IPS-18a (cell line): ENCODE results near the gene DNAJC13.
"Not testable (repeated sequence)": the region's sequence is repeated elsewhere in the genome, so short reads cannot be mapped to it uniquely, and the experiment has no call there.

Experiments used
- H3K27ac ChIP-seq: one replicate; pipeline ENCODE4 v1.5.1; 2013; ENCODE audit warnings: low read length
- H3K27me3 ChIP-seq: one replicate; pipeline ENCODE4 v1.6.1; 2013; ENCODE audit warnings: mild to moderate bottlenecking, low read length; ENCODE audit not compliant: control insufficient read depth, insufficient read depth
- H3K36me3 ChIP-seq: one replicate; pipeline ENCODE4 v1.6.1; 2013; ENCODE audit warnings: low read depth, low read length; ENCODE audit not compliant: control insufficient read depth
- H3K4me1 ChIP-seq: one replicate; pipeline ENCODE4 v1.6.1; 2013; ENCODE audit warnings: low read depth, low read length; ENCODE audit not compliant: control insufficient read depth
- H3K4me3 ChIP-seq: one replicate; pipeline ENCODE4 v1.5.1; 2013; ENCODE audit warnings: low read length
- H3K9ac ChIP-seq: one replicate; pipeline ENCODE4 v1.6.1; 2013; ENCODE audit warnings: mild to moderate bottlenecking, low read length, moderate library complexity
- H3K9me3 ChIP-seq: one replicate; pipeline ENCODE4 v1.6.1; 2013; ENCODE audit warnings: low read depth, low read length; ENCODE audit not compliant: control insufficient read depth

DNAJC13 gene

DNA sequence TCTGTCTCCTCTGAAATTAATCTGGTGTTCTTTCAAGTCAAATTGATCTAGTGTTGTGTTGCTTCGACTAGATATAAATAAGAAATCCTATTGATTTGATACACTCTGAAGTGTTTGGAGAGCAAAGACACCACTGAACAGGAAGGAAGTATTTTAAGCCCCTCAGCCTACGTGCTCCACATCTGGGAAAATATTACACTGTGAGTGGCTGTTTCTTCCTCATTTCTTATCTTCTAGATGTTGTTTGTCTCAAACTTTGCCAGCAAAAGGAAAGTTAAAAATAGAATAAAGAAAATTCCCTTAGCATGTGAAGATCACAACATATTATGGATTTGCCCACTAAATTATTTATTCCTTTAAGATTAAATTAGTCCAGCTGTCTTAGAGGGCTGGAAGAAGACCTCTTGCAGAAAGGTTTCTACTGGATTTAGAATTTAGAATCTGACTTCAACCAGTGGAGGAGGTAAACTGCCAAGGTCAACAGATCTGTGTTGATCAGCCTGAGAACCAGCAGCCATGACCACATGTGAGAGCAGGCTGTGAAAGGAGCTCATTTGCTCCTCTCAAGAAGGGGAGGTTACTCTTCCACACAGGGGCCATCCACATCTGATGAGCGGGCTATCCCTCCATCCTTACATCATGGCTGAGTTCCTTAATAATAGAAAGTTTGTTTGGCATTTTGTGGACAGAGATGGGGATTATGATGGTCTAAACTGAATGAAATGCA, 133.4 kb downstream of the DNAJC13 start:
- H3K9me3 ChIP-seq, result no peaks in the 10 kb centered on the region
- no peak overlapping the region for H3K4me3 ChIP-seq
- H3K4me1 ChIP-seq, result peaks cover 6% of the 10 kb centered on the region
- H3K36me3 ChIP-seq, result no peaks in the 10 kb centered on the region
- H3K27me3 ChIP-seq, result no peaks in the 10 kb centered on the region
- H3K27ac ChIP-seq, result no peak overlapping the region
- H3K9ac ChIP-seq, result no peak overlapping the region

DNA sequence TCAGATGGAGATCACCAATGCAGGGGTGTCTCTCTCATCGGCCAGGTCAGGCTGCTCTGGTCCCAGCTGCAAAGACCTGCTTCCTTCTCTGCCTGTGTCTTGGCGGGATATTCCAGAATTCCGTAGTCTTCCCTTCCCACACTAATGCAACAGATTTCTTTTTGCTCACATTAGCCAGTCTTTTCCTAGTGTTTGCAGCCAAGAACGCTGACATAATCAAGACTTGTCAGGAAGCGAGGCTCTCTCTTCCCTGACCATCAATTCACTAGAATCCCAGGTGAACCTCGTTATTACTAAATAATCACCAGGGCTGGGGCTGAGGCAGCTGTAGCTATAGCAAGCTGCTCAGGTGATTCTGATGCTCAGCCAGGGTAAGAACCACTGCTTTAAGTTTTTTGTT, 136.5 kb downstream of the DNAJC13 start:
- no peak overlapping the region for H3K4me3 ChIP-seq
- no peak overlapping the region for H3K9ac ChIP-seq
- H3K9me3 ChIP-seq, result no peaks in the 10 kb centered on the region
- H3K27ac ChIP-seq, result no peak overlapping the region
- H3K4me1 ChIP-seq, result peaks cover 6% of the 10 kb centered on the region
- no peaks in the 10 kb centered on the region for H3K27me3 ChIP-seq
- H3K36me3 ChIP-seq, result no peaks in the 10 kb centered on the region

DNA sequence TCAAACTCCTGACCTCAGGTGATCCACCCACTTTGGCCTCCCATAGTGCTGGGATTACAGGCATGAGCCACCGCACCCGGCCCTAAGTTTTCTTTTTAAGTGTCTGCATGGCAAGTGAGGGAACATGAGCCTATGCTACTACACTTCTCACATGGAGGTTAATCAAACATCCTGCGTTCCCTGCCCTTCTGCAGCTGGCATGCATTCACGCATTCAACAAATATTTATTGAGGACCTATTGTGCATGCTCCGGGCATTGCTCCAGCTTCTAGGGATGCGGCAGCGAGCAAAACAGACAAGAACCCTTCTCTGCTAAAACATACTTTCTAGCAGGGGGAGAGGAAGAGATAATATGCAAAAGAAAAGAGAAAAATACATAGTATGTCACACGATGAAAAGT, 137.1 kb downstream of the DNAJC13 start:
- Histone ChIP-seq H3K27ac (no peak overlapping the region), H3K9me3 (no peaks in the 10 kb centered on the region), H3K4me1 (peaks cover 6% of the 10 kb centered on the region), H3K9ac (no peak overlapping the region), H3K36me3 (no peaks in the 10 kb centered on the region), H3K4me3 (no peak overlapping the region), H3K27me3 (no peaks in the 10 kb centered on the region)

DNA sequence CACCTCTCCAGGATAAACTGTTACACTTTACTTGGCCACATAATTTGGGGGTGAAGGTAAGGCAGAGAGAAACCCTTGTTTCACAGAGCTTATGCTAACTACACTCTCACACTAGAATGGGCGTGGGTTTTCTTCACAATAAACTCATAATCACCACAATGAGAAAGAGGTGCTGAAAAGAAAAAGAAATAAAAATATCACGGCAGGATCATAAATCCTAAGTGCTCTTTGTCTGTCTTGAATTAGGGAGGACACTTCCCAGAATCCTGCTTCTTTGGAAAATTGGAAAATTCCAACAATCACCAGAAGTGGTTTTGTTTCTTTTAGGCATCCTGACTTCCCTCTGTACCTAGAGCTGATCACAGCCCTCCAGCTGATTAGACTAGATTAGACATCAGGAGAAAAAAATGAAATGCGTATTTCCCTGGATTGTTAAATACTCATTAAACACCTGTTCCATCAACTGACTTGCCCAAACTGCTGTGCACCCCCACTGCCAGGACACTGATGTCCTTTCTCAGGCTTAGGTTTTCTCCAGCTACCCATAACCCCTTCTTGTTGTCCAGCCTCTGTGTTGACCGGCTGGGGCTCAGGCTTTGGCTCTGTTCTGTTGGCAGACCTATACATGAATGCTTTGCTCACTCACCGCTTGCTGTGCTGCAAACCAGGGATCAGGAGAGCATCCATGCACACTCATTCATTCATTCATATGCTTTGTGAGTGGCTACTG, 138.2 kb downstream of the DNAJC13 start:
- Histone ChIP-seq H3K4me3 (no peak overlapping the region), H3K4me1 (peaks cover 6% of the 10 kb centered on the region), H3K27ac (no peak overlapping the region), H3K9me3 (no peaks in the 10 kb centered on the region), H3K9ac (no peak overlapping the region), H3K36me3 (no peaks in the 10 kb centered on the region), H3K27me3 (no peaks in the 10 kb centered on the region)

DNA sequence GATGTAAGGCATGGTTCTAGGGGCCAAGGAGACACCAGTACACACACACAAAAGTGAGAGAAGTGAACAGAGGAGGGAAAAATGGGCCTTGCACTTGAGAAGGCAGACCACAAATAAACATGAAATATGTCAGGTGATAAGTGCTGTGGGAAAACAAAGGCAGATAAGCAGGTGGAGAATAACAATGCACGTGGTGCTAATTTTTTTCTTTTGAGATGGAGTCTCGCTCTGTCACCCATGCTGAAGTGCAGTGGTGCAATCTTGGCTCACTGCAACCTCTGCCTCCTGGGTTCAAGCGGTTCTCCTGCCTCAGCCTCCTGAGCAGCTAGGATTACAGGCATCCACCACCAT, 138.7 kb downstream of the DNAJC13 start:
- H3K27ac ChIP-seq, H3K9ac ChIP-seq, H3K9me3 ChIP-seq, H3K4me1 ChIP-seq, H3K27me3 ChIP-seq, H3K36me3 ChIP-seq, H3K4me3 ChIP-seq: not testable (repeated sequence)

DNA sequence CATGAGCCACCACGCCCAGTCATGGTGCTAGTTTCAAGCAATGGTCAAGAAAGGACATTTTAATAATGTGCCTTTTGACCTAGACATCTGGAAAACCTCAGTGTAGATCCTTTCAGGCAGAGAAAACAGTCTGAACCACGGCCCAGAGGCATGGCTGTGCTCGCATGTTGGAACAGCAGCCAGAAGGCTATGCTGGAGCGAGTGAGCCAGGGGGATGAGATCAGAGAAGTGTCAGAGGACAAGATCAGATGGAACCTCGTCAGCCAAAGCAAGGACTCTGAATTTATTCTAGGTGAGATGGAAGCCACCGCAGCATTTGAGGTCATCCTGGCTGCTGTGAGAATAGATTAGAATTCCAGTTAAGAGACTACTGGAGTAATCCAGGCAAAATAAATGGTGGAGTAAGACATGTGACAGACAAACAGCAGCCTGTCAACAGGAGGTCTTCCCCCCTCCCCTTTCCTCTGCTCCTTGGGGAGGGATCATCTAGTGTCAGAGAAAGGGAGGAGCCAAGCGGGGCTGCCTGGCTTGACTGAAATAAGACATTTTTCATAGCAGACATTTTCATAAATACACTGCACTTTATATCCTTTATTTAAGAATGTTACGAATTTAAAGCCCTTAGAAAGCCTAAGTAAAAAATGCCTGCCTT, 139.3 kb downstream of the DNAJC13 start:
- no peak overlapping the region for H3K27ac ChIP-seq

DNA sequence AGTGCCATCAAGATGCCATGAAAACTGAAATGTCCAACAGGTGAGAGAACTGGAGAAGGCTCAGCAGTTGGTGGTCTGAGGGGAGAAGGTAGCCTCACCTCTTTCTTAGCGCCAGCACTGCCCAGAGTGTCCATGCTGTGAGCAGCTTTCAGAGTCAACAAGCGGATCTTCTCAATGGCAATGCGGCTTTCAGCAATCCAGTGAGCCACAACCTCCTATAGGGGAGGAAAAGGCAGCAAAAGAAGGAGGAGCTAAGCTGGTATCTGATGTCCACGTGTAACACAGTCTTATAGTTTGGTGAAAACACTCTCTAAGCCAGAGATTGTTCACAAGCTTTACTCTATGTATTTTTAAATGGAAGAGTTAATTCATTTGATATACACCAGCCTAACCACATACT, 143.7 kb downstream of the DNAJC13 start:
- H3K9me3 ChIP-seq, result no peaks in the 10 kb centered on the region
- no peak overlapping the region for H3K27ac ChIP-seq
- no peak overlapping the region for H3K4me3 ChIP-seq
- no peak overlapping the region for H3K9ac ChIP-seq
- no peaks in the 10 kb centered on the region for H3K27me3 ChIP-seq
- peaks cover 7% of the 10 kb centered on the region for H3K4me1 ChIP-seq
- H3K36me3 ChIP-seq, result no peaks in the 10 kb centered on the region

More for the DNA sequence above, 139.3 kb downstream of the DNAJC13 start:
- H3K27me3 ChIP-seq, result no peaks in the 10 kb centered on the region
- H3K9ac ChIP-seq, result no peak overlapping the region
- H3K9me3 ChIP-seq, result no peaks in the 10 kb centered on the region
- no peaks in the 10 kb centered on the region for H3K36me3 ChIP-seq
- H3K4me1 ChIP-seq, result peaks cover 13% of the 10 kb centered on the region
- H3K4me3 ChIP-seq, result no peak overlapping the region

DNA sequence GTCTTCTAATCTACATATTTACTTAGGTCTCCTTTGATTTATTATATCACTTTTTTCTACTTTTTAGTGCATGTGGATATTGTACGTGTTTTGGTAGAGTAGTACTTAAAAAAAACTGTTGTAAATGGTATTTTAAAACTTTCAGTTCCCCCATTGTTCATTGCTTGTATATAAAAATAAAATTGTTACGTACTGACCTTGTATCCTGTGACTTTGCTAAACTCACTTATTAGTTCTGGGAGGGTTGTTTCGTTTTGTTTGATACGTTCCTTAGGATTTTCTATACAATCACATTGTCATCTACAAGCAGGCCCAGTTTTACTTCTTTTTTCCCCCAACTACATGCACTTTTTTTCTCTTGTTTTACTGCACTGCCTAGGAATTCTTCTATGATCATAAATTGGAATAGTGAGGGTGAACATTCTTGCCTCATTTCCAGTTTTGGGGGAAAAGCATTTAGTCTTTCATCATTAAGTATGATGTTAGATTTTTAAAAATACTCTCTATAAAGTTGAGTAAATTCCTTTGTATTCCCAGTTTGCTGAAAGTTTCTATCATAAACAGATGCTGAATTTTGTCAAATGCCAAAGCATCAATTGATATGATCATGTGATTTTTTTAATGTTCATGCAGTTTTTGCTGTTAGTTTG, 146.2 kb downstream of the DNAJC13 start:
- H3K4me3 ChIP-seq, result no peak overlapping the region
- H3K9ac ChIP-seq, result no peak overlapping the region
- H3K36me3 ChIP-seq, result no peaks in the 10 kb centered on the region
- H3K27me3 ChIP-seq, result no peaks in the 10 kb centered on the region
- no peaks in the 10 kb centered on the region for H3K9me3 ChIP-seq
- H3K27ac ChIP-seq, result no peak overlapping the region
- peaks cover 7% of the 10 kb centered on the region for H3K4me1 ChIP-seq

DNA sequence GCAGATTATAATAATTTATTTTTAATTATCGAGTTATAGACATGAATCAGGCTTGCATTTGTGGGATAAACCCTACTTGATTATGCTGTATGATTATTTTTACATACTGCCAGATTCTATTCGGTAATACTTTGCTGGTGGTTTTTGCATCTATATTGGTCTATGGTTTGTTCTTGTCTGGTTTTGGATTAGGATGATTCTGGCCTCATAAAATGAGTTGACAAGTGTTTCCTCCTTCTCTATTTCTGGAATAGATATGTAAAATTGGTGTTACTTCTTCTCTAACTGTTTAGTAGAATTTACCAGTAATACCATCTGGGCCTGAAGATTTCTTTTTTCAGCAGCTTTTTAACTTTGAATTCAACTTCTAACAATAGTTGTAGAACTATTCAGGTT, 146.8 kb downstream of the DNAJC13 start:
- no peak overlapping the region for H3K27ac ChIP-seq
- no peaks in the 10 kb centered on the region for H3K27me3 ChIP-seq
- no peaks in the 10 kb centered on the region for H3K9me3 ChIP-seq
- peaks cover 7% of the 10 kb centered on the region for H3K4me1 ChIP-seq
- H3K4me3 ChIP-seq, result no peak overlapping the region
- no peak overlapping the region for H3K9ac ChIP-seq
- no peaks in the 10 kb centered on the region for H3K36me3 ChIP-seq

DNA sequence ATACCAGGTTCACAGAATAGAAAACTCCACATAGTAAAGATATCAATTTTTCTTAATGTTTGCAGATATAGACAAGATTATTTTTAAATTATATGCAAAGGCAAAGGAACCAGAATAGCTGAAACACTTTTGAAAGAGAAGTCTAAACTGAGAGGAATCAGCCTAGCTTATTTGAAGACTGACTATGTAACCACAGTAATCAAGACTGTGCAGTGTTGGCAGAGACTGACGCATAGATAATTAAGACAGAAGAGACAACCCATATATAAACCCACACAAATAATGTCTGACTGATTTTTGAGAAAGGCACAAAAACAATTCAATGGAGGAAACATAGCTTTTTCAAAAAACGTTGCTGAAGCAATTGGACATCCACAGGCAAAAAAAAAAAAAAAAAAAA, 151.1 kb downstream of the DNAJC13 start:
- no peaks in the 10 kb centered on the region for H3K4me1 ChIP-seq
- no peak overlapping the region for H3K9ac ChIP-seq

DNA sequence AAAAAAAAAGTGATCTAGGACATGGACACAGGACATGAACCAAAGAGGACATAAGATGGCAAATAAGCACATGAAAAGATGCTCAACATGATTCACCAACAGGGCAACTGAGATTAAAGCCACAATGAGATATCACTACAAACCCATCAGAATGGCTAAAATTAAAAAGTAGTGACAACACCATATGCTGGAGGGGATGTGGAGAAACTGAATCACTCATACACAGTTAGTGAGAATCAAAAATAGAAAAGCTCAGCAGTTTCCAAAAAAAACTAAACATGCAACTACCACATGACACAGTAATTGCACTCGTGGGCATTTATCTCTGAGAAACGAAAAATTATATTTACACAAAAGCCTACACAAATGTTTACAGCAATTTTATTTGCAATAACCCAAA, 151.9 kb downstream of the DNAJC13 start:
- H3K27ac ChIP-seq, result no peak overlapping the region
- no peak overlapping the region for H3K4me3 ChIP-seq
- H3K9me3 ChIP-seq, result no peaks in the 10 kb centered on the region
- no peaks in the 10 kb centered on the region for H3K27me3 ChIP-seq
- H3K4me1 ChIP-seq, result no peaks in the 10 kb centered on the region
- no peak overlapping the region for H3K9ac ChIP-seq
- H3K36me3 ChIP-seq, result no peaks in the 10 kb centered on the region

More for the DNA sequence above, 151.1 kb downstream of the DNAJC13 start:
- no peaks in the 10 kb centered on the region for H3K9me3 ChIP-seq
- H3K36me3 ChIP-seq, result no peaks in the 10 kb centered on the region
- no peaks in the 10 kb centered on the region for H3K27me3 ChIP-seq
- no peak overlapping the region for H3K27ac ChIP-seq
- no peak overlapping the region for H3K4me3 ChIP-seq
